Memory B cell (primary cell): Measurements from ENCODE around the gene TENT5C.

ENCODE experiments used
- ATAC-seq: fragments of 150-1000 bp; cut with Tn5 transposase; 2 replicates; pipeline ENCODE4 v1.10.0; 2021; ENCODE audit warnings: low read depth, mild to moderate bottlenecking, moderate library complexity
- DNase-seq, 2 donors: peaks; one replicate each; pipeline ENCODE4 v3.0.0; 2022; ENCODE audit warnings: low spot score in 2 of 2
- H3K27ac Mint-ChIP-seq: one replicate; pipeline ENCODE4 v1.8.0; 2022; ENCODE audit warnings: mild to moderate bottlenecking, moderate library complexity, mixed read lengths
- H3K27me3 Mint-ChIP-seq: one replicate; pipeline ENCODE4 v1.8.0; 2022; ENCODE audit warnings: mixed read lengths
- H3K36me3 Mint-ChIP-seq: one replicate; pipeline ENCODE4 v1.8.0; 2022; ENCODE audit warnings: mild to moderate bottlenecking, mixed read lengths
- H3K4me1 Mint-ChIP-seq: one replicate; pipeline ENCODE4 v1.8.0; 2022; ENCODE audit warnings: mixed read lengths
- H3K4me3 Mint-ChIP-seq: one replicate; pipeline ENCODE4 v1.8.0; 2022; ENCODE audit warnings: mild to moderate bottlenecking, moderate library complexity, mixed read lengths
- H3K9me3 Mint-ChIP-seq: one replicate; pipeline ENCODE4 v1.8.0; 2022; ENCODE audit warnings: mixed read lengths

The TENT5C gene

DNA sequence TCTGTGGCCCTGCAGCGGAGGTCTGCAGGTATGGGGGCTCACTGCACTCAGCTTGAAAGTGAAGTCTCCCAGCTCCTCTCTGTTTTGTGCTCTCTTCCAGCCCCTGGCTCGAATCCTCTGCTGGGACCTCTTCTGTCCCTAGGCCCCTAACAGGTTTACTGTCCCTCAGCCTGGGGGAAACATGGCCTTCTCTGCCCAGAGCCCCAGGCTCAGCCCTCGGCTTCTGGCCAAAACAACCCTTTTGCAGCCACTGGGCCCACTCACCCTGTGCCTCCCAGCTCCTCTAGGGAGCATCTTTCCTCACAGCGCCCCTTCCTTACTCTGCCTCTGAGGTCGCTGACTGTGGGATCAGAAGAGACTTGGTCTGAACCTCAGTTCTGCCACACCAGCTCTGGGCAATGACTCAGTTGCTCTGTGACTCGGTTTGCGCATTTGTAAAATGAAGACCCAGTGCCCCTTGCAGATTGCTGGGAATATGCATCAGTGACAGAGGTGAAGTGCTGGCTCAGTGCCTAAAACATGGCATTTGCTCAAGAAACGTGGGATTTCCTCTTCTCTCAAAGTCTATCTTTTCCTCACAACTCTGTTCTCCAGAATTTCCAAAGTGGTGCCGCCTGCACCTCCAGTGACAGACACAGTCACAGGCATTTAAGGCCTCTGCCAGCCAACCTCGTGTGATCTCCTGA, 26.5 kb upstream of the TENT5C start:
- Mint-ChIP-seq H3K27me3 (peaks cover 3% of the 10 kb centered on the region), H3K9me3 (peaks cover 2% of the 10 kb centered on the region), H3K36me3 (no peaks in the 10 kb centered on the region), H3K4me1 (peaks cover 12% of the 10 kb centered on the region), H3K27ac (no peak overlapping the region), H3K4me3 (no peak overlapping the region)
- no peak for DNase-seq
- ATAC-seq: no peak

DNA sequence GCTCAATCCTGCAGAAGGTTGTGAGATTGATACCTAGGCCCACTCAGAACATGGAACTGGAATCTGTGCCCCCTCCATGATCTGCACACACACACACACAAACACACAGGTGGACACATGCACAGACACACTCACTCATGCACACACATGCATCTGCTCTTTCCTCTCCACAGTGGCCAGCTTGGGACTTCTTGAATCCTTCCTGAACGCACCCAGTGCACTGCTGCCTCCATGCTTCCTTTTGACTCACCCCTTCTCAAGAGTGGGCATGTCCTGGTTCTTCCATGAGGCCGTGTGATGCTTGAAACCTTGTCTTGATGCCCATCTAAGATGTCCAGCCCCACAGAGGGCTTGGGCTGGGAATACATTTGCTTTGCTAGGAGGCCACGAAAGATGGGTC, 25.4 kb upstream of the TENT5C start:
- Mint-ChIP-seq H3K27ac (no peak overlapping the region), H3K4me1 (peaks cover 9% of the 10 kb centered on the region), H3K36me3 (no peaks in the 10 kb centered on the region), H3K9me3 (peaks cover 2% of the 10 kb centered on the region), H3K4me3 (no peak overlapping the region), H3K27me3 (peaks cover 3% of the 10 kb centered on the region)
- ATAC-seq (no peak), DNase-seq (no peak)

GRCh38 chr1:117580882-117581281, 25.0 kb upstream of the TENT5C start:
- DNase-seq: no peak
- Mint-ChIP-seq H3K9me3 (peaks cover 2% of the 10 kb centered on the region), H3K27me3 (peaks cover 3% of the 10 kb centered on the region), H3K36me3 (no peaks in the 10 kb centered on the region), H3K4me3 (no peak overlapping the region), H3K27ac (no peak overlapping the region), H3K4me1 (peaks cover 9% of the 10 kb centered on the region)
- no peak for ATAC-seq

DNA sequence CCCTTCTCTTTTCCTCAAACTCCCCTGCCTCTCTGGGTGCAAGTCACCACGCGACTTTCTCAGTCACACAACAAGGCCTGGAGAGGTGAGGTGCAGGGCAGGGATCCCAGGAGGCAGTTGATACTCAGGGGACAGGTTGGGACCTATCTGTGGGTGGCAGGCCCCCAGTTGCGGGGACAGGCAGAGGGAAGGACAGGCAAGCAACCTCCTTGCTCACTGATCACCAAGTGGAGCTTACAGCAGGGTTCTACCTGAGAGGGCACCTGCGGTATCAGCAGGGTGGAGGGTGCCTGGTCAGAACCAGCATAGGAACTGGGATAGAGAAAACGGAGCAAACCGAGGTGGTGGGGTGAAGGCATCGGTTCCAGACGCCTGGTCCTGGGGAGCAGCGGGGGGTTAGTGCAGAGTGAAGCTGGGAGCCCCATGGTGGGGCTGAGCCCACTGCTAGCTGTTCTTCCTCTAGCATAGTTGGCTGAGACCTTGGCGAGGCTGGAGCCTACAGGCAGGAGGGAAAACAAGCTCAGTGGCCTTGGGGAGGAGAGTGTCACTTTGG, 24.4 kb upstream of the TENT5C start:
- no peak overlapping the region for H3K4me3 Mint-ChIP-seq
- no peak for DNase-seq
- no peaks in the 10 kb centered on the region for H3K36me3 Mint-ChIP-seq
- H3K4me1 Mint-ChIP-seq: peaks cover 9% of the 10 kb centered on the region
- H3K27ac Mint-ChIP-seq: no peak overlapping the region
- peaks cover 2% of the 10 kb centered on the region for H3K9me3 Mint-ChIP-seq
- H3K27me3 Mint-ChIP-seq: peaks cover 3% of the 10 kb centered on the region
- ATAC-seq: no peak

- Mint-ChIP-seq H3K27ac (no peak overlapping the region), H3K4me1 (peaks cover 9% of the 10 kb centered on the region)
- no peak for ATAC-seq
These were observed 23.4 kb upstream of the TENT5C start for GRCh38 chr1:117582451-117582850.

DNA sequence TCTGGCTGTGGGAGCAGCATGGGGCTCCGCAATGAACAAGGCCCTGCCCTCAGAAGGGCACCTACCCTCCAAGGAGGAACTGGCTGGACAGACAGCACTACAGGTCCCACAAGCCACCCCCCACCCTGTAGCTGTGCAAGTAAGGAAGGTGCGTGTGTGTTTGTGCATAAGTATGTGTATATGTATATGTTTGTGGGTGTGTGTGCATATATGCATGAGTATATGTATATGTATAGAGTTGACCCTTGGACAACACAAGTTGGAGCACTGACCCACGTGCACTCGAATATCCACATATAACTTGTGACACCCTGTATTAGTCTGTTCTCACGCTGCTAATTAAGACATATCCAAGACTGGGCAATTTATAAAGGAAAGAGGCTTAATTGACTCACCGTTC, 22.6 kb upstream of the TENT5C start:
- peaks cover 9% of the 10 kb centered on the region for H3K4me1 Mint-ChIP-seq
- peaks cover 6% of the 10 kb centered on the region for H3K27me3 Mint-ChIP-seq
- peaks cover 2% of the 10 kb centered on the region for H3K9me3 Mint-ChIP-seq
- DNase-seq (no peak), ATAC-seq (no peak)
- no peaks in the 10 kb centered on the region for H3K36me3 Mint-ChIP-seq
- H3K4me3 Mint-ChIP-seq: no peak overlapping the region
- no peak overlapping the region for H3K27ac Mint-ChIP-seq

More at GRCh38 chr1:117582451-117582850, 23.4 kb upstream of the TENT5C start:
- H3K9me3 Mint-ChIP-seq: peaks cover 2% of the 10 kb centered on the region
- no peaks in the 10 kb centered on the region for H3K36me3 Mint-ChIP-seq
- H3K27me3 Mint-ChIP-seq: peaks cover 3% of the 10 kb centered on the region
- no peak overlapping the region for H3K4me3 Mint-ChIP-seq
- no peak for DNase-seq

DNA sequence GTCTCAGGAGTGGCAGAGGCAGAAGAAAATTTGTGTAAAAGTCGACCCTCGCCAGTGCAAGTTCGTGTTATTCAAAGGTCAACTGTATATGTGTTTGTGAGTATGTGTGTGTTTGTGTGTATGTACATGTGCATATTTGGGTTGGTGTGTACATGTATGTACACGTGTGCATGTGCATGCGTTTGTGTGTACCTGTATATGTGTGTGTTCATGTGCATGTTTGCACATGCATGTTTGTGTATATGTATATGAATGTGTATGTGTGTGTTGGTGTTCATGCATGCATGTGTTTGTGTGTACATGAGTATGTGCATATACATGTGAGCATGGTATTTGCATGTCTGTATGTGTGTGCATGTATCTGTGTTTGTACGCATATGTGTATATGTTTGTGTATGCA, 21.7 kb upstream of the TENT5C start:
- ATAC-seq (no peak), DNase-seq (no peak)
- H3K36me3 Mint-ChIP-seq: no peaks in the 10 kb centered on the region
- H3K9me3 Mint-ChIP-seq: peaks cover 2% of the 10 kb centered on the region
- no peak overlapping the region for H3K27ac Mint-ChIP-seq
- H3K4me1 Mint-ChIP-seq: peaks cover 9% of the 10 kb centered on the region
- peaks cover 6% of the 10 kb centered on the region for H3K27me3 Mint-ChIP-seq
- H3K4me3 Mint-ChIP-seq: no peak overlapping the region

- Mint-ChIP-seq H3K4me1 (peaks cover 9% of the 10 kb centered on the region), H3K27ac (no peak overlapping the region), H3K9me3 (peaks cover 2% of the 10 kb centered on the region), H3K4me3 (no peak overlapping the region), H3K36me3 (no peaks in the 10 kb centered on the region), H3K27me3 (peaks cover 7% of the 10 kb centered on the region)
- ATAC-seq: no peak
- DNase-seq: no peak
These were observed 20.8 kb upstream of the TENT5C start for GRCh38 chr1:117585086-117585485.

DNA sequence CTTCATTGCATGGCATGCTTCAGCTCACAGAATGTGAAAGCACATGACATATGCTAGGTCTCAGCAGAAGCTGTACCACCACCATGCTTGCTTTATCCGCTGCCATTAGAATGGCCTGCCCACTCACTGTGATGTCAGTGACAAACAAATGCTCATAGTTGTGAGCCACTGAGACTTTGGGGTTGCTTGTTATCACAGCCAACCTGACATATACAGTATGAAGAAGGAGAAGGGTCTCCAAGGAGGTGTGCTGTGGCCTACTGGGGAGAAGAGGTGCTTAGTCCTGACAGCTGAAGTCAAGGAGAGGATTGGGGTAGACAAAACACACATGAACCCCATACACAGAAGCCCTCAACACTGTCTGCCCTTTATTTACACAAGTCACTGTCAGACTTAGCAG, 19.5 kb upstream of the TENT5C start:
- Mint-ChIP-seq H3K36me3 (no peaks in the 10 kb centered on the region), H3K27me3 (peaks cover 4% of the 10 kb centered on the region), H3K27ac (no peak overlapping the region), H3K4me3 (no peak overlapping the region), H3K4me1 (peaks cover 2% of the 10 kb centered on the region), H3K9me3 (peaks cover 2% of the 10 kb centered on the region)
- no peak for ATAC-seq
- DNase-seq: no peak

DNA sequence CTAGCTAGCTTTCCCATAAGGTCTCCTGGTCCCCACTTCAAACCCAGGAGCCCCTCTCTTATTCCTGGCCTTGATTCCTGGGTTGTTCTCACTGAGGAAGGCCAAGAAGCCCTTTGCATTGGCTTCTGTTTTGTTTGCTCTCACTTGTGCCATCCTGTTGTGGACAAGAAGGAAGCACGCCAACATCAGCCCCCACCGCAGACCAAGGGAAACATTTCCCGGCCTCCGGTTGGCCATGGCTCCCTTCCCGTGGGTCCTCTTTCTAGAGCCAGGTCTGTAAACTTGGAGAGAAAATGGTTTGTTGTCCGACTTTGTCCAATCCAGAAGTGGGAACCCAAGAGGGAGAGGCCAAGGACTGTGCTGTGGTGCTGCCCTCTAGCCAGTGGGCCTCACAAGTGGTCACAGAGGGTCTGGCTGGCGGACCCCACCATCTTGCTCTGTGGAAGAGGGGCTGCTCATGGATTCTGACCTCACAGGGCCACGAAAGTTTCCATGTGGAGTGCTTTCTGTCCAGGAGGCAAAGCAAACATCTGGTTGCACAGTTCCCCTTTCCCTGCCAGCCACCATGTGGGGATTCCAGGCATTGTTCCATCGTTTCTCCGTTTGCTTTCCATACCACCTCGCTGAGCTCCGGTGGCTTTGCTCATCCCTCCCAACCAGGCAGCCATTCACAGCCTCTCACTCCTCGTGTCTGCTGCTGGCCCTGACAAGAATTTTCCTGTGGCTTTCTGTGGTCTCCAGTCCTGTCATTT, 18.9 kb upstream of the TENT5C start:
- DNase-seq: no peak
- Mint-ChIP-seq H3K27me3 (peaks cover 4% of the 10 kb centered on the region), H3K27ac (no peak overlapping the region), H3K9me3 (peaks cover 2% of the 10 kb centered on the region), H3K36me3 (no peaks in the 10 kb centered on the region), H3K4me1 (peaks cover 2% of the 10 kb centered on the region), H3K4me3 (no peak overlapping the region)
- ATAC-seq: no peak

- DNase-seq (no peak), ATAC-seq (no peak)
- no peak overlapping the region for H3K27ac Mint-ChIP-seq
- no peaks in the 10 kb centered on the region for H3K36me3 Mint-ChIP-seq
- no peak overlapping the region for H3K4me3 Mint-ChIP-seq
- H3K9me3 Mint-ChIP-seq: peaks cover 2% of the 10 kb centered on the region
- H3K27me3 Mint-ChIP-seq: peaks cover 4% of the 10 kb centered on the region
- peaks cover 2% of the 10 kb centered on the region for H3K4me1 Mint-ChIP-seq
These were observed 18.1 kb upstream of the TENT5C start for GRCh38 chr1:117587499-117588356.

DNA sequence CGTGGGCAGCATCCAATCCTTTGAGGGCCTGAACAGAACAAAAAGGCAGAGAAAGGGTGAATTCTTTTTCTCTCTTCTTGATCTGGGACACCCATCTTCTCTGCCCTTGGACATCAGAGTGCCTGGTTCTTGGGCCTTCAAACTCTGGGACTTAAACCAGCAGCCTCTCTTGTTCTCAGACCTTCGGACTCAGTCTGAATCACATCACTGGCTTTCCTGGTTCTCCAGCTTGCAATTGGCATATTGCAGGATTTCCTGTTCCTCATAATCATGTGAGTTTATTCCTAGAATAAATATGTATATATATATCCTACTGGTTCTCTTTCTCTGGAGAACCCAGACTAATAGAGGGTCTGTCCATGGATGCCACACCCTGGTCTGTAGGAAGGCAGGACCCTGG, 16.3 kb upstream of the TENT5C start:
- H3K9me3 Mint-ChIP-seq: no peaks in the 10 kb centered on the region
- H3K36me3 Mint-ChIP-seq: no peaks in the 10 kb centered on the region
- H3K4me1 Mint-ChIP-seq: peaks cover 7% of the 10 kb centered on the region
- no peak overlapping the region for H3K4me3 Mint-ChIP-seq
- H3K27me3 Mint-ChIP-seq: peaks cover 4% of the 10 kb centered on the region
- ATAC-seq (no peak), DNase-seq (no peak)
- H3K27ac Mint-ChIP-seq: no peak overlapping the region

GRCh38 chr1:117590273-117590925, 15.4 kb upstream of the TENT5C start:
- peaks cover 7% of the 10 kb centered on the region for H3K4me1 Mint-ChIP-seq
- no peak overlapping the region for H3K4me3 Mint-ChIP-seq
- H3K27me3 Mint-ChIP-seq: peaks cover 4% of the 10 kb centered on the region
- H3K36me3 Mint-ChIP-seq: no peaks in the 10 kb centered on the region
- H3K9me3 Mint-ChIP-seq: no peaks in the 10 kb centered on the region
- ATAC-seq (no peak), DNase-seq (no peak)
- H3K27ac Mint-ChIP-seq: no peak overlapping the region
